Psoas muscle (tissue), 8 donors: ENCODE results near the gene PRAMEF11. TPM values are rescaled to one million over a fixed set of nuclear protein-coding genes. Genes with fewer than 3 reads are reported as not detected.

Source experiments
- ATAC-seq, 4 donors: fragments of 200-7000 bp; cut with Tn5 transposase; one replicate each; pipeline ENCODE4 v1.9.1; 2020; ENCODE audit warnings: moderate library complexity in 3 of 4, mild to moderate bottlenecking in 2 of 4
- DNase-seq, 2 donors: peaks; one replicate each; pipeline ENCODE4 v3.0.0-alpha.2; 2020
- H3K27ac ChIP-seq: fragments of 200-600 bp; one replicate; pipeline ENCODE4 v1.8.0; 2022
- H3K27me3 ChIP-seq, 3 donors: fragments of 200-600 bp in 1 of 3; one replicate each; pipeline versions ENCODE4 v1.6.1 to v1.8.0; 2013 to 2022; ENCODE audit warnings: low read length in 2 of 3, mild to moderate bottlenecking in 2 of 3, moderate library complexity in 1 of 3; ENCODE audit not compliant: insufficient read depth in 3 of 3
- H3K36me3 ChIP-seq, 2 donors: fragments of 200-600 bp in 1 of 2; one replicate each; pipeline versions ENCODE4 v1.6.1 to v1.8.0; 2013 to 2022; ENCODE audit warnings: low read depth in 1 of 2, mild to moderate bottlenecking in 1 of 2, moderate library complexity in 1 of 2; ENCODE audit not compliant: insufficient read depth in 1 of 2
- H3K4me1 ChIP-seq: fragments of 200-600 bp; one replicate; pipeline ENCODE4 v1.8.0; 2022
- H3K4me3 ChIP-seq: fragments of 200-600 bp; one replicate; pipeline ENCODE4 v1.8.0; 2022; ENCODE audit warnings: mild to moderate bottlenecking
- H3K9me3 ChIP-seq: fragments of 200-600 bp; one replicate; pipeline ENCODE4 v1.8.0; 2022
- WGBS, 3 donors: extraction: QIAGEN DNeasy Blood & Tissue Kit; methylation state at CpG; one replicate each; pipeline versions ENCODE4 v1.1.6 to v1.1.7; 2013; 5-methylcytosine and 5-hydroxymethylcytosine counted together
- intact Hi-C, 2 donors: fragments of 100-400 bp; cut with DNase I; formaldehyde crosslinking; loops; one replicate each; pipeline versions ENCODE4 v1.11.0 to v1.14.2; 2022
- polyA plus RNA-seq, 3 donors: library from polyadenylated mRNA; stranded (reverse); fragments of 200-250 nt; gene quantifications; one replicate each; pipeline ENCODE4 v1.2.3, GENCODE V29; 2013
- total RNA-seq, 4 donors: library from RNA; stranded (reverse); fragmentation: NEBNext Ultra II Directional in 2 of 4; extraction: Animal tissue kit (Norgen Biotek cat#: 25700) in 2 of 4; gene quantifications; one replicate each; pipeline versions ENCODE4 v1.2.1 to v1.2.4, GENCODE V29; 2021 to 2023
- TF ChIP-seq, protein P1 (sequence below): fragments of 200-600 bp; IDR thresholded peaks from one replicate; pipeline ENCODE4 v1.8.0; 2022; ENCODE audit warnings: antibody characterized with exemption
- donor health status: healthy with polysubstance abuse.
- donor health status: DM: no; HTN: no; CAD: no; lungs with moderate emphysema.
- donor health status: Bipolar disorder and iron deficiency.
- donor health status: healthy.
- donor health status: DM: yes; HTN: yes; CAD: no.
- donor health status: DM: no; HTN: no; CAD: no.
- donor health status: DM: no; HTN: no; CAD: no.
- donor health status: DM: yes; HTN: yes; CAD: no.

The PRAMEF11 gene
- total and polyA plus RNA-seq, 7 donors, result not detected

GRCh38 chr1:12774801-12775345 lies 56.3 kb downstream of the PRAMEF11 start:
- H3K4me1 ChIP-seq, result no peaks in the 10 kb centered on the region
- H3K4me3 ChIP-seq, result no peak overlapping the region
- WGBS, 3 donors, result 76 to 87% (median 83%) methylated on average over 5 of the region's 5 CpGs
- H3K27me3 ChIP-seq, result no peaks in the 10 kb centered on the region
- TF ChIP-seq, protein P1, sequence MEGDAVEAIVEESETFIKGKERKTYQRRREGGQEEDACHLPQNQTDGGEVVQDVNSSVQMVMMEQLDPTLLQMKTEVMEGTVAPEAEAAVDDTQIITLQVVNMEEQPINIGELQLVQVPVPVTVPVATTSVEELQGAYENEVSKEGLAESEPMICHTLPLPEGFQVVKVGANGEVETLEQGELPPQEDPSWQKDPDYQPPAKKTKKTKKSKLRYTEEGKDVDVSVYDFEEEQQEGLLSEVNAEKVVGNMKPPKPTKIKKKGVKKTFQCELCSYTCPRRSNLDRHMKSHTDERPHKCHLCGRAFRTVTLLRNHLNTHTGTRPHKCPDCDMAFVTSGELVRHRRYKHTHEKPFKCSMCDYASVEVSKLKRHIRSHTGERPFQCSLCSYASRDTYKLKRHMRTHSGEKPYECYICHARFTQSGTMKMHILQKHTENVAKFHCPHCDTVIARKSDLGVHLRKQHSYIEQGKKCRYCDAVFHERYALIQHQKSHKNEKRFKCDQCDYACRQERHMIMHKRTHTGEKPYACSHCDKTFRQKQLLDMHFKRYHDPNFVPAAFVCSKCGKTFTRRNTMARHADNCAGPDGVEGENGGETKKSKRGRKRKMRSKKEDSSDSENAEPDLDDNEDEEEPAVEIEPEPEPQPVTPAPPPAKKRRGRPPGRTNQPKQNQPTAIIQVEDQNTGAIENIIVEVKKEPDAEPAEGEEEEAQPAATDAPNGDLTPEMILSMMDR, result no peak
- DNase-seq (no peak), ATAC-seq (no peak)
- no peaks in the 10 kb centered on the region for H3K36me3 ChIP-seq
- H3K9me3 ChIP-seq, result no peaks in the 10 kb centered on the region
- H3K27ac ChIP-seq, result no peak overlapping the region
- intact Hi-C loops, result no loop called here

Other genes starting within 250 kb of the PRAMEF11 start
- 10 to 100 TPM; 21.7 to 78.7 (median 54.9) TPM for gene DHRS3, start 213.2 kb downstream of the PRAMEF11 start, total RNA-seq
- gene DHRS3, start 213.2 kb downstream of the PRAMEF11 start, polyA plus RNA-seq, result 10 to 100 TPM; 27.2 to 65.1 (median 28.3) TPM
- gene AADACL4, start 187.3 kb downstream of the PRAMEF11 start, total RNA-seq, result not detected
- gene AADACL4, start 187.3 kb downstream of the PRAMEF11 start, polyA plus RNA-seq, result not detected
- gene AADACL3, start 115.3 kb downstream of the PRAMEF11 start, total RNA-seq, result not detected
- gene AADACL3, start 115.3 kb downstream of the PRAMEF11 start, polyA plus RNA-seq, result not detected
- not detected for gene CFAP107, start 85.2 kb downstream of the PRAMEF11 start, total RNA-seq
- under 1 TPM in 1 of 3 donors, not detected in 2; 0.04 TPM for gene CFAP107, start 85.2 kb downstream of the PRAMEF11 start, polyA plus RNA-seq
- not detected for gene PRAMEF12, start 57.7 kb downstream of the PRAMEF11 start, total RNA-seq
- not detected for gene PRAMEF12, start 57.7 kb downstream of the PRAMEF11 start, polyA plus RNA-seq
- not detected for gene PRAMEF1, start 40.0 kb downstream of the PRAMEF11 start, total RNA-seq
- not detected for gene PRAMEF1, start 40.0 kb downstream of the PRAMEF11 start, polyA plus RNA-seq
- gene HNRNPCL1, start 17.3 kb upstream of the PRAMEF11 start, total RNA-seq, result not detected
- not detected for gene HNRNPCL1, start 17.3 kb upstream of the PRAMEF11 start, polyA plus RNA-seq
- not detected for gene PRAMEF2, start 25.7 kb upstream of the PRAMEF11 start, total RNA-seq
- not detected for gene PRAMEF2, start 25.7 kb upstream of the PRAMEF11 start, polyA plus RNA-seq
- not detected for gene PRAMEF4, start 54.8 kb upstream of the PRAMEF11 start, total RNA-seq
- gene PRAMEF4, start 54.8 kb upstream of the PRAMEF11 start, polyA plus RNA-seq, result not detected
- not detected for gene PRAMEF10, start 66.9 kb upstream of the PRAMEF11 start, total RNA-seq
- gene PRAMEF10, start 66.9 kb upstream of the PRAMEF11 start, polyA plus RNA-seq, result not detected
- gene PRAMEF7, start 85.2 kb upstream of the PRAMEF11 start, total RNA-seq, result not detected
- not detected for gene PRAMEF7, start 85.2 kb upstream of the PRAMEF11 start, polyA plus RNA-seq
- gene PRAMEF6, start 116.2 kb upstream of the PRAMEF11 start, total RNA-seq, result not detected
- gene PRAMEF6, start 116.2 kb upstream of the PRAMEF11 start, polyA plus RNA-seq, result not detected
- gene PRAMEF27, start 225.2 kb upstream of the PRAMEF11 start, total RNA-seq, result not detected
- not detected for gene PRAMEF27, start 225.2 kb upstream of the PRAMEF11 start, polyA plus RNA-seq
- not detected for gene HNRNPCL3, start 229.4 kb upstream of the PRAMEF11 start, total RNA-seq
- not detected for gene HNRNPCL3, start 229.4 kb upstream of the PRAMEF11 start, polyA plus RNA-seq
- not detected for gene PRAMEF25, start 239.4 kb upstream of the PRAMEF11 start, total RNA-seq
- not detected for gene PRAMEF25, start 239.4 kb upstream of the PRAMEF11 start, polyA plus RNA-seq